SW480 (cell line): ENCODE results near the gene ATP6V0E1.
"Not testable (repeated sequence)": the region's sequence is repeated elsewhere in the genome, so short reads cannot be mapped to it uniquely, and the experiment has no call there.

Experiments
- DNase-seq: peaks from one replicate; pipeline ENCODE4 v3.0.0-alpha.2; 2016; ENCODE audit warnings: low spot score

ATP6V0E1 gene

DNA sequence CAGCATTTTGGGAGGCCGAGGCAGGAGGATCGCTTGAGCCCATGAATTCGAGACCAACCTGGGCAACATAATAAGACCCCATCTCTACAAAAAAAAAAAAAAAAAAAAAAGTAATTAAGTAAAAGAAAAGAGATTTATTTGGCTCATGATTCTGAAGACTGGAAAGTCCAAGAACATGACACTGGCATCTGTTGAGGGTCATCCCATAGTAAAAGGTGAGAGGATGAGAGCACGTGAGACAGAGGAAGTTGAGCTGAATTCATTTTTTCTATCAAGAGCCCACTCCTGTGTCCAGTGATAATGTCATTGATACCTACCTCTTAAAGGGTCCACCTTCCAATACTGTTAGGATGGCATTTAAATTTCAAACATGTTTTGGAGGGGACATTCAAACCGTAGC lies 92.4 kb downstream of the ATP6V0E1 start:
- no peak for DNase-seq

GRCh38 chr5:173076471-173076870 lies 92.9 kb downstream of the ATP6V0E1 start:
- not testable (repeated sequence) for DNase-seq

DNA sequence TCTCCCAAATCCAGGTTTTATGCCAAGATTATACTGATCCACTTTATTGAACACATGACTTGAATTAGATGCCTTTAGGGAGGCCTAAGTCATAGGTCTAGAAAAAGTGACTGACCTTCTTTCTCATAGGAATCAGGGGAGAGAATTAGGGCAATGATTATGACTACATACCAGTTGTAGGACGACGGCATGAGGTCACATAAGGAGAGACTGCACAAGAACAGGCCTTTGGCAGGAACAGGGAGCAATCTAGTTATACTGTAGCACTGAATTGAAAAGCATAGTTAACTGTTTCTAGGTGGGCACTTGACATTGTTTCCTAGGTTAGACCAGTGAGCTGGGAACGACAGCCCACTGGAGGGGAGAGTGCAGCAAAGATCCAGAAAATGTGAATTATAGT lies 95.3 kb downstream of the ATP6V0E1 start:
- no peak for DNase-seq
